Liver (tissue), 9 donors: ENCODE results near the gene PTPRN2. TPM values are rescaled to one million over a fixed set of nuclear protein-coding genes. Genes with fewer than 3 reads are reported as not detected.
"Not testable (repeated sequence)": the region's sequence is repeated elsewhere in the genome, so short reads cannot be mapped to it uniquely, and the experiment has no call there.

Experiments used
- DNase-seq: peaks from one replicate; pipeline ENCODE4 v3.0.0-alpha.2; 2017; ENCODE audit warnings: low spot score
- H3K27ac ChIP-seq, 2 donors: one replicate each; pipeline ENCODE4 v1.7.0; 2013; ENCODE audit warnings: inconsistent platforms in 2 of 2, low read length in 2 of 2, control low read depth in 1 of 2, low read depth in 1 of 2, mild to moderate bottlenecking in 1 of 2
- H3K27me3 ChIP-seq, 4 donors: one replicate each; pipeline versions ENCODE4 v1.6.1 to v1.7.0; 2013; ENCODE audit warnings: low read length in 3 of 4, inconsistent platforms in 1 of 4, mild to moderate bottlenecking in 1 of 4, moderate library complexity in 1 of 4; ENCODE audit not compliant: control insufficient read depth in 4 of 4, insufficient read depth in 4 of 4
- H3K36me3 ChIP-seq, 4 donors: one replicate each; pipeline versions ENCODE4 v1.6.1 to v1.7.0; 2013; ENCODE audit warnings: low read length in 3 of 4, mild to moderate bottlenecking in 3 of 4, low read depth in 1 of 4, moderate library complexity in 1 of 4; ENCODE audit not compliant: control insufficient read depth in 4 of 4, insufficient read depth in 3 of 4
- H3K4me1 ChIP-seq, 4 donors: one replicate each; pipeline versions ENCODE4 v1.6.1 to v1.7.0; 2013; ENCODE audit warnings: low read length in 3 of 4, mild to moderate bottlenecking in 3 of 4, moderate library complexity in 1 of 4; ENCODE audit not compliant: control insufficient read depth in 4 of 4, insufficient read depth in 4 of 4
- H3K4me3 ChIP-seq, 3 donors: one replicate each; pipeline versions ENCODE4 v1.6.1 to v1.7.0; 2013; ENCODE audit warnings: low read length in 3 of 3, control low read depth in 1 of 3, low read depth in 1 of 3, mild to moderate bottlenecking in 1 of 3
- H3K9ac ChIP-seq, 2 donors: one replicate each; pipeline ENCODE4 v1.7.0; 2013; ENCODE audit warnings: low read length in 2 of 2, mild to moderate bottlenecking in 2 of 2, moderate library complexity in 2 of 2, control low read depth in 1 of 2, low read depth in 1 of 2
- H3K9me3 ChIP-seq, 4 donors: one replicate each; pipeline versions ENCODE4 v1.6.1 to v1.7.0; 2013; ENCODE audit warnings: low read length in 3 of 4; ENCODE audit not compliant: control insufficient read depth in 4 of 4
- CTCF ChIP-seq: fragments of 150-350 bp; IDR thresholded peaks from 2 replicates; pipeline ENCODE4 v1.5.1; 2017; ENCODE audit warnings: improper control_type of control experiment, low read depth, low read length; ENCODE audit not compliant: missing input control
- EGR1 ChIP-seq, 2 donors: IDR thresholded peaks; 2 replicates each; pipeline ENCODE4 v1.6.1; 2016 to 2018; ENCODE audit warnings: antibody characterized with exemption in 2 of 2, low read depth in 2 of 2
- FOXA1 ChIP-seq: IDR thresholded peaks from 2 replicates; pipeline ENCODE4 v1.6.1; 2016; ENCODE audit warnings: antibody characterized with exemption
- HNF4G ChIP-seq: IDR thresholded peaks from 2 replicates; pipeline ENCODE4 v1.6.1; 2016; ENCODE audit warnings: antibody characterized with exemption
- NR2F2 ChIP-seq: IDR thresholded peaks from 2 replicates; pipeline ENCODE4 v1.6.1; 2016; ENCODE audit warnings: antibody characterized with exemption
- REST ChIP-seq: IDR thresholded peaks from 2 replicates; pipeline ENCODE4 v1.6.1; 2016; ENCODE audit warnings: antibody characterized with exemption, mild to moderate bottlenecking
- RXRA ChIP-seq, 2 donors: IDR thresholded peaks; 2 replicates each; pipeline ENCODE4 v1.6.1; 2017 to 2018; ENCODE audit warnings: antibody characterized with exemption in 2 of 2, mild to moderate bottlenecking in 1 of 2
- SP1 ChIP-seq: IDR thresholded peaks from 2 replicates; pipeline ENCODE4 v1.6.1; 2018; ENCODE audit warnings: antibody characterized with exemption, mild to moderate bottlenecking
- YY1 ChIP-seq: IDR thresholded peaks from 2 replicates; pipeline ENCODE4 v1.6.1; 2016; ENCODE audit warnings: antibody characterized with exemption, mild to moderate bottlenecking
- ZBTB33 ChIP-seq: IDR thresholded peaks from 2 replicates; pipeline ENCODE4 v1.6.1; 2016; ENCODE audit warnings: antibody characterized with exemption
- WGBS: extraction: QIAGEN DNeasy Blood & Tissue Kit; methylation state at CpG from one replicate; pipeline ENCODE4 v1.1.7; 2013; 5-methylcytosine and 5-hydroxymethylcytosine counted together
- polyA plus RNA-seq, 2 donors: library from polyadenylated mRNA; stranded (reverse) in 1 of 2; unstranded in 1 of 2; fragments of 200-250 nt in 1 of 2; fragments of >200 nt in 1 of 2; fragmentation: Nextera tagmentation in 1 of 2; extraction: Ambion mirVana in 1 of 2; gene quantifications; one replicate each; pipeline versions ENCODE4 v1.2.1 to v1.2.3, GENCODE V29; 2013 to 2015
- total RNA-seq, 2 donors: library from RNA; depleted of rRNA; stranded (reverse); fragments of >200 nt; gene quantifications; one replicate each; pipeline ENCODE4 v1.2.3, GENCODE V29; 2014
- donor health status: healthy.
- donor health status: healthy.
- donor health status: healthy.
- donor health status: healthy.
- donor health status: healthy.

Gene PTPRN2
- total and polyA plus RNA-seq, 4 donors: 0.75 to 1.9 (median 1.1) TPM

DNA sequence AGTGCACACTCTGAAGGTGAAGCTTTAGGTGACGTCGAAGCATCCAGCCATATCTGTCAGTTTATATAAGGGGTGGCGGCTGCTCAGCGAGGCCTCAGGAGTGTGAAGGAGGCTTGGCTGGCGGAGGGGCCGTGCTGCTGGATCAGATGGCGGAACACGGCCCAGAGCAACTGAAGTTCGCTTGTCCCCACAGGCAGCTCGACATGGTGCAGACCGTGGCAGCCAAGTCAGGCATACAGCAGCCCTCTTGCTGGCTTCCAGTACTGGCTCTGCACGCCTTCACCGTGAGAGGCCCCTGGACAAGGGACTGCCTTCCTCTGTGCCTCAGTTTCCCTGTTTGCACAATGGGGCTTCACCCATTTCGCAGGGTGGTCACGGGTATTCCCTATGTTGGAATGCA lies 807.3 kb downstream of the PTPRN2 start (continued):
- no peak for TF ChIP-seq REST

DNA sequence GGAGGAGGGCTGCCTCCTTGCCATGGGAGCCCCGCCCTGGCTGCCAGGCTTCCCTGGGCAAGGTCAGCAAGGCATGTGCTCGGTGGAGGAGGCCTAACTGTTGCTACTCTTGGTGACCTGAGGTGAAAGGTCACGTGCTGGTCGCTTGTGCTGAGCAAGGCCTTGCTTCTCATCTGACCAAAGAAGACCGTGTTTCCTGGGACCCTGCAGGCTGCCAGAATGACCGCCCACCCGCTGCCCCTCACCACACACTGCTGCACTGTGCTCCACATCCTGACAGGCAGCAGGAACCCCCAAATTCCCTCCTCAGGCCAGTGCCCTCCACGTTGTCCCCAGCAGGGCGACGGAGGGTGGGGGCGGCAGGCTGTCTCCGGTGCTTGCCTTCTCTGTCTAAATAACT lies 808.4 kb downstream of the PTPRN2 start:
- no peak overlapping the region for H3K9ac ChIP-seq
- no peak overlapping the region for H3K27ac ChIP-seq
- no peak for DNase-seq
- WGBS: 85% methylated on average over 12 of the region's 12 CpGs
- H3K9me3 ChIP-seq: no peaks in the 10 kb centered on the region
- no peaks in the 10 kb centered on the region for H3K36me3 ChIP-seq
- H3K4me3 ChIP-seq: no peak overlapping the region
- H3K4me1 ChIP-seq: no peaks in the 10 kb centered on the region
- TF ChIP-seq CTCF (no peak), HNF4G (no peak), SP1 (no peak), REST (no peak), NR2F2 (no peak), EGR1 (IDR thresholded peaks at IDR 0.05; ENCODE audit: low read depth in 2 of 2) (no peak), ZBTB33 (no peak), RXRA (IDR thresholded peaks at IDR 0.05) (no peak), YY1 (no peak), FOXA1 (no peak)
- no peaks in the 10 kb centered on the region for H3K27me3 ChIP-seq

GRCh38 chr7:157777194-157777762 lies 810.3 kb downstream of the PTPRN2 start:
- WGBS: 79% methylated on average over 16 of the region's 16 CpGs
- not testable (repeated sequence) for DNase-seq, H3K27ac ChIP-seq

More at GRCh38 chr7:157777194-157777762, 810.3 kb downstream of the PTPRN2 start:
- not testable (repeated sequence) for H3K4me1 ChIP-seq, H3K27me3 ChIP-seq, H3K9me3 ChIP-seq, H3K36me3 ChIP-seq, H3K4me3 ChIP-seq, H3K9ac ChIP-seq
